Stimulated activated CD8-positive, alpha-beta memory T cell treated with anti-CD3 and anti-CD28 coated beads, Interleukin-12 subunit alpha, Interleukin-12 subunit beta, amount 100 ng/mL, for 24 hours (primary cell): ENCODE data around the gene FRAS1.
"Not testable (repeated sequence)": the region's sequence is repeated elsewhere in the genome, so short reads cannot be mapped to it uniquely, and the experiment has no call there.

Experiments
- DNase-seq: peaks from one replicate; pipeline ENCODE4 v3.0.0-alpha.2; 2020; ENCODE audit errors: extremely low read depth

Gene FRAS1

DNA sequence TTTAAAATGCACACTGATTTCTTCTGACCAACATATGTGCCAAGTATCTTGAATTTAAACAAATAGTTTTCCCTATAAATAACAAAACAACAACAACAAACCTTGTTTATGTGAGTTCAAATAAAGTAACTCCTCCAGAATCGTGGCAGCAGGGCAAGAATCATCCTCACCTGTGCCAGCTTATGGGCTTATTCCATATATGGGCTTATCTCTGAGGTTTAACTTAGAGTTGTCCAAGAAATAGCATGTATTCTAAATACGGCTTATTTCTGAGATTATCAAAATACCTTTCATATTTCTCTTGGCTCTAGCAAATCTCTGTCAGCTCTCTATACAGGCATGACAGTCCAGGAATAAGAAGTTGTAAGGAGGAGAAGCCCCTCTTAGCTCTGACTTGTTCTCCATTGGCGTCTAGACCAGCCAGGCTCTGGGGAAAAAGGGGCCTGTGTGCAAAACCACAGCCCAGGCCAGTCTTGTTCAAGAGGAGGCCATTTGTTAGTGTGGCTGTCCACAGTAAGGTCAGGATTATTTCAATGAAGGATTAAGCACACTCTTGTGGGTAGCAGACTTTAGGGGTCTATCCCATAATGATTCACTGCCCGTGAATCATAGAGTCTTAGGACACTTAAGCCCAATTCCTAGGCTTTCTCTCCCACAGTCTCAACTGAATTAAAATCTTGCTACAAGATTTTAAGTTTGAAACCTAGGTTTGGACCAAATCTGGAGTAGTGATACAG is 63.2 kb downstream of the FRAS1 start:
- DNase-seq = no peak

DNA sequence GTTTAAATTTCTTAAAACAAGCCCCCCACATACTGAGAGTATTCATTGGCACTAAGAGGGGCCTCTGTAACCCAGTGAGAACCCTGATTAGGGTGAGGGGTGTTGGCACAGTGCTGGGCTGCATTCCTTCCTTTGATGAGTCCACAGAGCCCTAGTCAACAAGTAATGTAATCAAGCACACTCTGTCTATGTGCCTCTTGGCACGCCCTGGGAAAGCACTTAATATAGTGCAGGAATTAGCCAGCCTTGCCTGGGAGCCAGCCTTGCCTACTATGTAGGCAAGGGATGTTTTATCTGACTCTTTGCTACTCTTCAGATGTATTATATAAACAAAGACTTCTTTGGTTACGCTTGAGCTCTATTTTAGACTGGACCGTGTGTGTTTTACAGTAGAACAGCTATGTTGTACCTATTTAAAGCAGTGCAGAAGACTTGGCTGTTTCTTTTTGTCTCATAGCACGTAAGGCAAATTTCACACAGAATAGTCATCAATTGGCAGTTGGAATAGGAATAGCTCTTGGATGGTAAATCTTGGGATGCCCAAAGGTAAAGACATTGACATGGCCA is 64.3 kb downstream of the FRAS1 start:
- no peak for DNase-seq

DNA sequence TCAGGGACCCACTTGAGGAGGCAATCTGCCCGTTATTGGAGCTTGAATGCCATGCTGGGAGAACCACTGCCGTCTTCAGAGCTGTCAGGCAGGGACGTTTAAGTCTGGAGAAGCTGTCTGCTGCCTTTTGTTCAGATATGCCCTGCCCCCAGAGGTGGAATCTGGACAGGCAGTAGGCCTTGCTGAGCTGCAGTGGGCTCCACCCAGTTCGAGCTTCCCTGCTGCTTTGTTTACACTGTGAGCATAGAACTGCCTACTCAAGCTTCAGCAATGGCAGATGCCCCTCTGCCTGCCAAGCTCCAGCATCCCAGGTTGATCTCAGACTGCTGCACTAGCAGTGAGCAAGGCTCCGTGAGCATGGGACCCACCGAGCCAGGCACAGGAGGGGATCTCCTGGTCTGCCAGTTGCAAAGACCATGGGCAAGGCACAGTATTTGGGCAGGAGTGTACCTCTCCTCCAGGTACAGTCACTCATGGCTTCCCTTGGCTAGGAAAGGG is 68.8 kb downstream of the FRAS1 start:
- DNase-seq = not testable (repeated sequence)

- no peak for DNase-seq
These were observed 72.4 kb downstream of the FRAS1 start for GRCh38 chr4:78129383-78130108.

GRCh38 chr4:78131403-78131802 is 74.3 kb downstream of the FRAS1 start:
- DNase-seq = no peak

DNA sequence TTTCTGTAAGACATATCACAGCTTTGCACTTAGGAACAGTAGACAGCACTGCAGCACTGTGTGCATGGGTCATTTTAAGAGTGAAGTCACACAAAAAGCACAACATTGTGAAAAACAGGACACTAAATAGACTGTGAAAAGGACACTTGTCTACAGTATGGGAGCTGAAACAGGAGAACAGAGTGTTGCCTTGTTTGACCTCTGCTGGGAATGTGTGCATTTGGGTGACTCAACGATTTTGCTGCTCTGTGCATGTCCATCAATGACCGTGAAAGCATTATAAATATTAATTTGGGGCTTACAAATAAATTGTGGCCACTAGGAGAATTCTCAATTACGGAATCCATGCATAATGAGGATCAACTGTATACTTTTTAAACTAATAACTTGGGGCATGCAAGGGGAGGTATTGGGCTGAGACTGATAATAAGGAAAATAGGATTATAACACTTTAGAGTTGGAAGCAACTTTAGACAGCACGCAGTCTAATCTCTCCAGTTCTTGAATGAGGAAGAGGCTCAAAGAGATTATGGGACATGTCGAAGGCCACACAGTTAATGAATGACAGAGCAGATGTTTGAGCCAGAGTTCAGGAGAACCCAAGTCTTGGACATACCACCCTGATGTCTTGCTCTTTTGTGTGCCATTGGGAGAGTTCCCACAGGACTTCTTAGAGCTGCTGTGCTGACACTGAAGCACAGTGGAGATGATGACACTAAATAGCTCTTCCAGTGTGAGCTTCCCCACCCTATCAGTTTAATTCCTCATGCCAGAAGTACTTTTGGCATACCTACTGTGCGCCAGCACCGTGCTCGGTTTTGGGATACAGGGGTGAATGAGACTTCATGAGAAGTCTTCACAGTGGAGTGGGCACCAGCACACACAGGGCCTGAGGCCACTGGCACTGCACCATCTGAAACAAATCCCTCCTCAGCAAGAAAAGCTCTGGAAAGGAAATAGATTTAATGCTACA is 79.3 kb downstream of the FRAS1 start:
- no peak for DNase-seq

DNA sequence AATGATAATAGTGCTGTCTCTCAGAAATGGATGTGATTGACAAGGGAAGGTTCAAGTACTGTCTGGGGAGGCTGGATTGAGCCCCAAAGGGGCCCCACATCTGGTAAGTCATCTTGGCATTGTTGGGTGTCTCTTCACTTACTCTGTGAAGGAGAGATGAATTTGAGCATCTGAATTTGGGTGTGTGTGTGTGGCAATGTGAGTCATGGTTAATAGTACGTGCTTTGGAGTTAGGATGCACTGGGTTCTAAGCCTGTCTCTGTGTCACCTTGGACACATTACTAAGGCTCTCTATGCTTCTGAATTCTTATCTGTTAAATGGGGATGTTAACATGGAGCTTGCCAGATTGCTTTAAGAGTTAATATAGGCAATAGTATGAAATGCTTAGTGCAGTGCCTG is 80.4 kb downstream of the FRAS1 start:
- no peak for DNase-seq

- DNase-seq = no peak
These were observed 81.1 kb downstream of the FRAS1 start for GRCh38 chr4:78138252-78138651.

DNA sequence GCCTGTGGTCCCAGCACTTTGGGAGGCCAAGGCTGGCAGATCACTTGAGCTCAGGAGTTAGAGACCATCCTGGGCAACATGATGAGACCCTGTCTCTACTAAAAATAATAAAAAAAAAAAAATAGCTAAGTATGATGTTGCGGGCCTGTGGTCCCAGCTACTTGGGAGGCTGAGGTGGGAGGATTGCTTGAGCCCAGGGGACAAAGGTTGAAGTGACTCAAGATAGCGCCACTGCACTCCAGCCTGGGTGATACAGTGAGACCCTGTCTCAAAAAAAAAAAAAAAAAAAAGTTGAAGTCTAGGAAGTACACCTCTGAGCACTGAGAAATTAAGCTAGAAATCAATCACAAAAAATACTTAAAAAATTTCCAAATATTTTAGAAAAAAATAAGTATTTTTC is 86.5 kb downstream of the FRAS1 start:
- no peak for DNase-seq

GRCh38 chr4:78145008-78145407 is 87.9 kb downstream of the FRAS1 start:
- no peak for DNase-seq

- DNase-seq = no peak
These were observed 88.5 kb downstream of the FRAS1 start for GRCh38 chr4:78145622-78146021.

DNA sequence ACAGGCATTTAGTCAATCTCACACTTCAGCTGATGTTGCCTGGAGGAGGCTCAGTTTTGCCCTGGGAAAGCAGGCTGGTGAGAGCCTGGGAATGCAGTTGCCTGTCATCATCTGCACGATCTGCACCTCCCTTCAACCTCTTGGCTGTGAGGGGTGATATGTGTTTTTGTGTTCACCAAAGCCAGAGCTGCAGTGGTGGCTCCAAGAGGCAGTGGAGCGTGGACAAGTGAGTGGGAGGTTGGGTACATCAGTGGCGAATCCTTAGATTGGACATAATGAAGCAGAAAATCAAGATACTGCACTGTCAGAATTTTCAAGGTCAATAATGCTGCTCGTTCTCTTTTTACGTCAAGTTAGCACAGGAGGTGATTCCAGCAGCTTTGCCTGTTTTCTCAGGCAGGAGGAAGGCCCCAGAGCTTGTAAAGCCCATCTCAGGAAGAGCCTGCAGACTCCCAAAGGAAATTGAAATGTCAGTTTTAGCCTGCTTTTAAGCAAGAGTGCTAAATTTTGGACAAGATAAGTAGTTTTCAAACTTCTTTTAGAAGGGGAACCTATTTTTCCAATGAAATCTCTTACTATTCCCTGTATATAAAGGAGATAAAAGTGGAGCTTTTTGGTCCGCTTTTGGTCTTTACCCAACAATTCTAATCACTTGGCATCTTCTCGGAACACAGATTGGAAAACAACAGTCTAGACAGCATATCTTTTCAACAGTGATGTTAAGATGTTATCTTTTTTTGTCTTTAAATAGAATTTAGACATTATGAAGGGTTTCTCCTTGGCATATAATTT is 92.8 kb downstream of the FRAS1 start:
- no peak for DNase-seq

GRCh38 chr4:78150543-78150864 is 93.4 kb downstream of the FRAS1 start:
- no peak for DNase-seq

DNA sequence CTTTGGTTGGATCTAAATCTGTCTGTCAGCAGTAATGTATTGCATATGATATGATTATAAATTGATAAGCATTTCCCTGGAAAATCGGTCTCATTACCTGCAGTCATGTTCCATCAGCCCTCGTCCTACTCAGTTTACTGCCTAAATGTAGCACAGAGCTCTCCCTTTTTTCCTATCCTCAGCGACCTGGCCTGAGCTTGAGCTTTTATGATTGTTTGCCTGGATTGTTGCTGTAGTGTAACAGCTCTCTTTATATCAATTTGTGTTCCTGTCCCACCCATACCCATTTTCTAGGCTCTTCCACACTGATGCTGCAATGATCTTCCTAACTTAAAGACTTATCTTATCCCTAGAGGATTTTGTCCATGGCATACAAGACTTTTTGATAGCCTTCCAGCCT is 95.7 kb downstream of the FRAS1 start:
- DNase-seq = no peak

DNA sequence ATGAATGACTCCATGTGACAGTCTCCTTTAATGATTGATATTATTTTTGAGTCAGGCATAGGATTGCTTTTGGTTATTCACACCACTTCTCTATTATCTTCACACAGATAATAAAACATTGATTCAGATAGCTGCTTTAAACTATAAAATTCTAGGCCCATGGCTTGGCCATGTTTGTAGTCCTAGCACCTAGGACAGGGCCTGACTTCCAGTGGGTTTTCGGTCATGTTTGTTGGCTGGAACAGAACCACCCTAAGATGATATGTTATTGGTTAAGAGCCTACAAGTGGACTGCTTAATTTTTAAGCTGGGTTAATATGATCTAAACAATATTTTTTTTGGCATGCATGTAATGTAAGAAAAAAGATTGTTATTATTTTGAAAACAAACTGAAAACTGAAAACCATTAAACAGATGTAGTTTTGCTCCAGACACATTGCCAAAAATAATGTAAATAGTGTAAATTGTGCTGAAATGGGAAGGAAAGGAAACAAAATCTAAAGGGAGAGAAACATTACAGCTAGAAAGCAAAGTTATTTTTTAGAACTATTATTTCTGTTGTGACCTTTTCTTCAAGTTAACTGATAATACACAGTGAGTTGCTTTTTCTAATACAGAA is 98.0 kb downstream of the FRAS1 start:
- no peak for DNase-seq

- no peak for DNase-seq
These were observed 98.5 kb downstream of the FRAS1 start for GRCh38 chr4:78155616-78156105.

GRCh38 chr4:78156520-78156919 is 99.4 kb downstream of the FRAS1 start:
- DNase-seq = no peak

DNA sequence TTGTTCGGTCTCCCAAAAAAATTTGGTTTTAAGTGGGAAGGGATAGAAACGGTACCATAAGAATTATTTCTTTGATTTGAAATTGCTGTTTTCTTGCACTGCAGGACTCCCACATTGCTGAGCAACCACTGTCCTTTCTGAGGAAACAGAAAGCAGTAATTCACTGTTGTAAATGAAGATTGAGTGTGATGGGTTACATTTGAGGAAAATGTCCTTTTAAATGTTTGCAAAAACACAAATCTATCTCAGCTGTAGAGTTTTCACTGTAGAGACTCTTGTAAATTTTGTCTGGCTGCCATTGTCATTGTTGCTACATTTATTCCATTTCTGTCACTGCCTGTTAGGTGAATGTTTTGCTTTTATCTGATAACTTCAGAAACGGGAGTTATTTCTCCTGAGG is 105.2 kb downstream of the FRAS1 start:
- no peak for DNase-seq

GRCh38 chr4:78162821-78163220 is 105.7 kb downstream of the FRAS1 start:
- no peak for DNase-seq

DNA sequence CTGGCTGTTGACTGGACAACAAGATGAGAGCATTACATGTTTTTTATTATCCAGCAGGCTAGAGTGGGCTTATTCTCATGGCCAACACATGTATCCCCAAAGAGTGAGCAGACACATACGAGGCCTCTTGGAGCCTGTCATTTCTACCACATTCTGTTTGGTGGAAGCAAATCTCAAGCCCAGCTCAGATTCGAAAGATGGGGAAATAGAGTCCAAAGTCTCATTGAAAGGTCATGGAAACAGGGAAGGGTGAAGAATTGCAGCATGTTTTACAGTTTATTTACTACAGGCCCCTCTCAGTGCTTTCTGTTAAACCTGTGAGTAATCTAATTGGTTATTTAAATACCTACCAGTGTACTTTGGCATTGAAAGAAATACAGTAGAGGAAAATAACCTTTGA is 108.6 kb downstream of the FRAS1 start:
- no peak for DNase-seq

- no peak for DNase-seq
These were observed 109.5 kb downstream of the FRAS1 start for GRCh38 chr4:78166622-78167021.
